Right atrium auricular region (tissue), 2 donors: ENCODE results near the gene ZNF18. TPM values are rescaled to one million over a fixed set of nuclear protein-coding genes. Genes with fewer than 3 reads are reported as not detected.
"Not testable (repeated sequence)": the region's sequence is repeated elsewhere in the genome, so short reads cannot be mapped to it uniquely, and the experiment has no call there.

Source experiments
- DNase-seq: peaks from one replicate; pipeline ENCODE4 v3.0.0-alpha.2; 2019; ENCODE audit warnings: low spot score
- H3K27ac ChIP-seq, 2 donors: fragments of 200-600 bp; sonication (generic); 1 replicate in 1 of 2; 2 replicates in 1 of 2; pipeline ENCODE4 v1.5.1; 2016 to 2019
- H3K27me3 ChIP-seq, 2 donors: fragments of 200-600 bp; sonication (generic); one replicate each; pipeline versions ENCODE4 v1.5.1 to v1.6.0; 2017 to 2019
- H3K36me3 ChIP-seq: fragments of 200-600 bp; sonication (generic); one replicate; pipeline ENCODE4 v1.5.1; 2016
- H3K4me1 ChIP-seq, 2 donors: fragments of 200-600 bp; sonication (generic); one replicate each; pipeline versions ENCODE4 v1.5.1 to v1.6.0; 2017 to 2019
- H3K4me3 ChIP-seq, 2 donors: fragments of 200-600 bp; sonication (generic); 1 replicate in 1 of 2; 2 replicates in 1 of 2; pipeline ENCODE4 v1.5.1; 2017 to 2019; ENCODE audit warnings: mild to moderate bottlenecking in 1 of 2, moderate library complexity in 1 of 2
- H3K9me3 ChIP-seq, 2 donors: fragments of 200-600 bp; sonication (generic); one replicate each; pipeline ENCODE4 v1.5.1; 2019
- total RNA-seq, 2 donors: library from RNA; depleted of rRNA; stranded (reverse); fragments of >200 nt; gene quantifications; one replicate each; pipeline ENCODE4 v1.1.0, GENCODE V29; 2016
- TF ChIP-seq, protein P1 (sequence below), 2 donors: fragments of 200-600 bp; sonication (generic); IDR thresholded peaks; one replicate each; pipeline ENCODE4 v1.5.1; 2019; ENCODE audit warnings: antibody characterized with exemption in 2 of 2

The ZNF18 gene
- total RNA-seq, 2 donors from 2014 or later = 3.4 to 5.8 TPM

DNA sequence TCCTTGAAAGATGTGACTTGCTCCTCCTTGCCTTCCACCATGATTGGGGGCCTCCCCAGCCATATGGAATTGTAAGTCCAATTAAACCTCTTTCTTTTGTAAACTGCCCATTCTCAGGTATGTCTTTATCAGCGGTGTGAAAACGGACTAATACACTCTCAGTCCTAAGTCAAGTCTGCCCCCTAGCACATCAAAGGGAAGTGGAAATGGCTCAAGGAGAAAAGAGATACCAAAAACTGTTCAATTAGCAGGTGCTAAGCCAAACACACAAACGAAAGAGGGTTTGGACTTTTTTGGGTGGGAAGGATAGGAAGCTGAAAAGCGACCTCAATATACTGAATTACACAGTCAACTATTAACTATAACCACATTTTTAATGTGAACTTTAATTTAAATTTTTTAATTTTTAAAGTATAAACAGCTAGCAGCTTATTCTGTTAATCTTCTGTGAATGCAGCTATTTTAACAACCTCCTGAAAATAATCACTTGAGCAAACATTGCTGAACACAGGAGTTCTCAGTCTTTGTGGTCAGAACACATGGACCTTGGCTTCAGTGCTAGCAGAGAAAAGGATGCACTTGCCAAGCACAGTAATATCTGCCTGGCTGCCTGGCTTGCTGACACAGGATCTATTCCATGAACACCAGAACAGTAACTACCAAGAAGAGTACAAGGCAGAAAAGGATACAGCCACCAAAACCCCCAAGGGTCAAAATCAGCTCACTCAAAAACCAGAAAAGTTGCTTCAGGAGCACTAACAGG is 10.9 kb downstream of the ZNF18 start:
- TF ChIP-seq, protein P1, sequence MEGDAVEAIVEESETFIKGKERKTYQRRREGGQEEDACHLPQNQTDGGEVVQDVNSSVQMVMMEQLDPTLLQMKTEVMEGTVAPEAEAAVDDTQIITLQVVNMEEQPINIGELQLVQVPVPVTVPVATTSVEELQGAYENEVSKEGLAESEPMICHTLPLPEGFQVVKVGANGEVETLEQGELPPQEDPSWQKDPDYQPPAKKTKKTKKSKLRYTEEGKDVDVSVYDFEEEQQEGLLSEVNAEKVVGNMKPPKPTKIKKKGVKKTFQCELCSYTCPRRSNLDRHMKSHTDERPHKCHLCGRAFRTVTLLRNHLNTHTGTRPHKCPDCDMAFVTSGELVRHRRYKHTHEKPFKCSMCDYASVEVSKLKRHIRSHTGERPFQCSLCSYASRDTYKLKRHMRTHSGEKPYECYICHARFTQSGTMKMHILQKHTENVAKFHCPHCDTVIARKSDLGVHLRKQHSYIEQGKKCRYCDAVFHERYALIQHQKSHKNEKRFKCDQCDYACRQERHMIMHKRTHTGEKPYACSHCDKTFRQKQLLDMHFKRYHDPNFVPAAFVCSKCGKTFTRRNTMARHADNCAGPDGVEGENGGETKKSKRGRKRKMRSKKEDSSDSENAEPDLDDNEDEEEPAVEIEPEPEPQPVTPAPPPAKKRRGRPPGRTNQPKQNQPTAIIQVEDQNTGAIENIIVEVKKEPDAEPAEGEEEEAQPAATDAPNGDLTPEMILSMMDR (IDR thresholded peaks at IDR 0.05) = no peak
- no peaks in the 10 kb centered on the region for H3K9me3 ChIP-seq
- peak overlapping the region in 1 of 2 donors; percentile 52 for H3K27ac ChIP-seq
- H3K4me3 ChIP-seq = no peak overlapping the region
- no peaks in the 10 kb centered on the region for H3K27me3 ChIP-seq
- H3K36me3 ChIP-seq = peaks cover 33% of the 10 kb centered on the region
- H3K4me1 ChIP-seq = peaks cover 0 to 6% of the 10 kb centered on the region in 2 donors
- no peak for DNase-seq

DNA sequence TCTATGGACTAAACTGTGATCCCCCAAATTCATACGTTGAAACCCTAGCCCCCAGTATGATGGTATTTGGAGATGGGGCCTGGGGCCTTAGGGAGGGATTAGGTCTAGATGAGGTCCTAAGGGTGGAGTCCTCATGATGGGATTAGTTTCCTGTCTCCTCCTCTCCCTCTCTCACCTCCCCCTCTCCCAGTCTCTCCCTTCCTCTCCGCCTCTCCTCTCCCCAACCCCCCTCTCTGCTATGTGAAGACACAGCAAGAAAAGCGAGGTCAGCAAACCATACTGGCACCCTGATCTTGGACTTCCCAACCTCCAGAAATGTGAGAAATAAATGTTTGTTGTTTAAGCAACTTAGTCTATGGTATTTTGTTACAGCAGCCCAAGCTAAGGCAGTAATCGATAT is 15.4 kb downstream of the ZNF18 start:
- DNase-seq = no peak
- TF ChIP-seq, protein P1 (IDR thresholded peaks at IDR 0.05) = no peak
- H3K4me3 ChIP-seq = no peak overlapping the region
- no peak overlapping the region for H3K27ac ChIP-seq
- no peaks in the 10 kb centered on the region for H3K9me3 ChIP-seq
- H3K27me3 ChIP-seq = no peaks in the 10 kb centered on the region
- H3K4me1 ChIP-seq = peaks cover 0 to 3% of the 10 kb centered on the region in 2 donors
- H3K36me3 ChIP-seq = peaks cover 34% of the 10 kb centered on the region

DNA sequence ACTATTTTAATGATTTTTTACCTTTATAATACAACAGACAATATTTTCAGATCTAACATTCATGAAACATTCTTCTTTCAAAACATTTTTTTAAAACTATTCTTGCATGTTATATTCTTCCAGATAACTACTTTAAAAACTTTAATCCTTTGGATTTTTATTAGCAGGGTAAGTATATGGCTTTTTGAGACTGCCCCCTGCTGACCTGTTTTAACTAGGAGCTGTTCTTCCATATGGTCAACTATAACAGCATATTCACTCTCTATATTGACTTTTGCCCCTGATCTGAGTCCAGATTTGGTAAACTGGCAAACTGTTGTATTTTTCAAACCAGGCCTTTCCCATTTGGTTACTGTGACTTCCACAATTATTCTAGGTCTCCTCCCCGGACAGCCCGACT is 16.5 kb downstream of the ZNF18 start:
- TF ChIP-seq, protein P1 (IDR thresholded peaks at IDR 0.05) = no peak
- Histone ChIP-seq H3K27me3 (no peaks in the 10 kb centered on the region), H3K27ac (no peak overlapping the region), H3K4me3 (no peak overlapping the region), H3K9me3 (no peaks in the 10 kb centered on the region), H3K36me3 (peaks cover 35% of the 10 kb centered on the region), H3K4me1 (no peaks in the 10 kb centered on the region)
- no peak for DNase-seq

DNA sequence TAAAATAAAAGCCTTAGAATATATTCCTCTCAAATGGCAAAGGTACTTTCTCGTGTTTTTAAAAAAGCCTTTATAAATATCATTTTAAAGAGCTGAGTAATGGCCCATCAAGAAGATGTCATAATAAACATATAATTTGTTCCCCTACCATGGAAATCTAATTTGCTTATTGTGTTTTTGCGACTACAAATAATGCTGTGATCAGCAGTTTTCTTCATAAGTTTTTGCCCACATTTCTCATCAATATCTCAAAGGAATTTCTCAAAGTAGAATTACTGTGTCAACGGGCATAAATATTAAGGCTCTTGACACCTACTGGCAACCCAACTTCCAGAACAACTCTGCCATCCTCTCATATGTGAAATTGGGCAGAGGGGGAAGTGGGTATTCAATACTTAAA is 17.5 kb downstream of the ZNF18 start:
- Histone ChIP-seq H3K36me3 (peaks cover 27% of the 10 kb centered on the region), H3K4me1 (no peaks in the 10 kb centered on the region), H3K27ac (no peak overlapping the region), H3K27me3 (no peaks in the 10 kb centered on the region), H3K4me3 (no peak overlapping the region), H3K9me3 (no peaks in the 10 kb centered on the region)
- no peak for DNase-seq
- TF ChIP-seq, protein P1 (IDR thresholded peaks at IDR 0.05) = no peak

DNA sequence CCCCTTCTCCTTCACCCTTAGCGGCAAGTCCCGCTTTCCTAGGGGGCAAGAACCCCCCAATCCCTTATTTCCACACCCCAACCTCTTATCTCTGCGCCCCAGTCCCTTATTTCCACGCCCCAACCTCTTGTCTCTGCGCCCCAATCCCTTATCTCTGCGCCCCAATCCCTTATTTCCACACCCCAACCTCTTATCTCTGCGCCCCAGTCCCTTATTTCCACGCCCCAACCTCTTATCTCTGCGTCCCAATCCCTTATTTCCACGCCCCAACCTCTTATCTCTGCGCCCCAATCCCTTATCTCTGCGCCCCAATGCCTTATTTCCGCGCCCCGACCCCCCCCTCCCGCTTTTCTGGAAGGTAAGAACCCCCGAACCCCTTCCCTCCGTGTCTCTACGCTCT is 24.5 kb downstream of the ZNF18 start:
- not testable (repeated sequence) for DNase-seq, H3K27ac ChIP-seq, H3K27me3 ChIP-seq, H3K9me3 ChIP-seq, H3K4me1 ChIP-seq, H3K4me3 ChIP-seq
- peaks cover 10% of the 10 kb centered on the region for H3K36me3 ChIP-seq

DNA sequence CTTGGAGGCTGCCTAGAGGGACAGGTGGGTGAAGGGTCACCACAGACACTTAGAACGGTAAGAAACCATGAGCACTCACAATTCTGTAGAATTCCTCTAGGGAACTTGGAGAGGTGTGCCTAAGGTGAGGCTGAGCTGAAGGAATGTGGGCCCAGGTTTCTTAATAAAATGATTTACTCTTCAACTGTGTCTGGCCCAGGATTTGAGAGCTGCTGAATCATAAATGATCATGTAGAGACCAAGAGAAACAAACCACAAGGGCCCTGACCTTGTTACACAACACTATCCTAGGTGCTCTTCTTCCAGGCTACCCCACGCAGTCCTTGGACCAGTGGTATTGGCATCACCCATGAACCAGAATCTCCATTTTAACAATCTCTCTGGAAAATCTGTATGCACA is 27.7 kb downstream of the ZNF18 start:
- Histone ChIP-seq H3K9me3 (peaks cover 0 to 37% of the 10 kb centered on the region in 2 donors), H3K27me3 (no peaks in the 10 kb centered on the region), H3K36me3 (no peaks in the 10 kb centered on the region), H3K27ac (no peak overlapping the region), H3K4me1 (no peaks in the 10 kb centered on the region), H3K4me3 (no peak overlapping the region)
- DNase-seq = no peak
- TF ChIP-seq, protein P1 (IDR thresholded peaks at IDR 0.05) = no peak
